Measurements from ENCODE around the gene GOLGA6D. TPM values are rescaled to one million over a fixed set of nuclear protein-coding genes. Genes with fewer than 3 reads are reported as not detected.
"Not testable (repeated sequence)": the region's sequence is repeated elsewhere in the genome, so short reads cannot be mapped to it uniquely, and the experiment has no call there.

GOLGA6D gene
- total RNA-seq, 1 experiment from 2014 or later: 0.28 TPM

GRCh38 chr15:75307778-75308390, 25.2 kb downstream of the GOLGA6D start:
- no peaks in the 10 kb centered on the region for H3K36me3 ChIP-seq (replicated peaks; ENCODE audit: control insufficient read depth, insufficient read depth, low read length)
- DNase-seq: peak; percentile 90
- no peak overlapping the region for H3K4me3 ChIP-seq (ENCODE audit: insufficient read depth, low read depth, low read length)
- no peaks in the 10 kb centered on the region for H3K27me3 ChIP-seq (ENCODE audit: control insufficient read depth, insufficient read depth, low read length)

- no peaks in the 10 kb centered on the region for H3K36me3 ChIP-seq (replicated peaks; ENCODE audit: control insufficient read depth, insufficient read depth, low read length)
- H3K4me3 ChIP-seq (ENCODE audit: insufficient read depth, low read depth, low read length): no peak overlapping the region
- H3K27me3 ChIP-seq (ENCODE audit: control insufficient read depth, insufficient read depth, low read length): no peaks in the 10 kb centered on the region
- no peak for DNase-seq
Observed at GRCh38 chr15:75309711-75310110, 27.1 kb downstream of the GOLGA6D start.

- H3K4me3 ChIP-seq (ENCODE audit: insufficient read depth, low read depth, low read length); H3K36me3 ChIP-seq (replicated peaks; ENCODE audit: control insufficient read depth, insufficient read depth, low read length); DNase-seq; H3K27me3 ChIP-seq (ENCODE audit: control insufficient read depth, insufficient read depth, low read length): not testable (repeated sequence)
Observed at GRCh38 chr15:75312548-75312947, 29.9 kb downstream of the GOLGA6D start.

- H3K36me3 ChIP-seq (replicated peaks; ENCODE audit: control insufficient read depth, insufficient read depth, low read length): no peaks in the 10 kb centered on the region
Observed at GRCh38 chr15:75313116-75313845, 30.6 kb downstream of the GOLGA6D start.

GRCh38 chr15:75314552-75315290, 32.1 kb downstream of the GOLGA6D start:
- no peaks in the 10 kb centered on the region for H3K27me3 ChIP-seq (ENCODE audit: control insufficient read depth, insufficient read depth, low read length)
- DNase-seq: no peak
- H3K36me3 ChIP-seq (replicated peaks; ENCODE audit: control insufficient read depth, insufficient read depth, low read length): no peaks in the 10 kb centered on the region
- H3K4me3 ChIP-seq (ENCODE audit: insufficient read depth, low read depth, low read length): no peak overlapping the region

More at GRCh38 chr15:75313116-75313845, 30.6 kb downstream of the GOLGA6D start:
- Histone ChIP-seq H3K4me3 (ENCODE audit: insufficient read depth, low read depth, low read length) (no peak overlapping the region), H3K27me3 (ENCODE audit: control insufficient read depth, insufficient read depth, low read length) (no peaks in the 10 kb centered on the region)
- DNase-seq: no peak

GRCh38 chr15:75319231-75319897, 36.7 kb downstream of the GOLGA6D start:
- not testable (repeated sequence) for DNase-seq; H3K4me3 ChIP-seq (ENCODE audit: insufficient read depth, low read depth, low read length); H3K27me3 ChIP-seq (ENCODE audit: control insufficient read depth, insufficient read depth, low read length); H3K36me3 ChIP-seq (replicated peaks; ENCODE audit: control insufficient read depth, insufficient read depth, low read length)

- no peak overlapping the region for H3K4me3 ChIP-seq (ENCODE audit: insufficient read depth, low read depth, low read length)
- H3K27me3 ChIP-seq (ENCODE audit: control insufficient read depth, insufficient read depth, low read length): no peaks in the 10 kb centered on the region
- H3K36me3 ChIP-seq (replicated peaks; ENCODE audit: control insufficient read depth, insufficient read depth, low read length): no peaks in the 10 kb centered on the region
- DNase-seq: no peak
Observed at GRCh38 chr15:75321711-75322110, 39.1 kb downstream of the GOLGA6D start.

GRCh38 chr15:75325922-75326321, 43.3 kb downstream of the GOLGA6D start:
- Histone ChIP-seq H3K4me3 (ENCODE audit: insufficient read depth, low read depth, low read length) (no peak overlapping the region), H3K27me3 (ENCODE audit: control insufficient read depth, insufficient read depth, low read length) (no peaks in the 10 kb centered on the region), H3K36me3 (replicated peaks; ENCODE audit: control insufficient read depth, insufficient read depth, low read length) (no peaks in the 10 kb centered on the region)
- no peak for DNase-seq

GRCh38 chr15:75327005-75327404, 44.4 kb downstream of the GOLGA6D start:
- H3K36me3 ChIP-seq (replicated peaks; ENCODE audit: control insufficient read depth, insufficient read depth, low read length): no peaks in the 10 kb centered on the region
- no peaks in the 10 kb centered on the region for H3K27me3 ChIP-seq (ENCODE audit: control insufficient read depth, insufficient read depth, low read length)
- H3K4me3 ChIP-seq (ENCODE audit: insufficient read depth, low read depth, low read length): no peak overlapping the region
- peak; percentile 43 for DNase-seq

- Histone ChIP-seq H3K36me3 (replicated peaks; ENCODE audit: control insufficient read depth, insufficient read depth, low read length) (no peaks in the 10 kb centered on the region), H3K27me3 (ENCODE audit: control insufficient read depth, insufficient read depth, low read length) (no peaks in the 10 kb centered on the region), H3K4me3 (ENCODE audit: insufficient read depth, low read depth, low read length) (no peak overlapping the region)
- DNase-seq: no peak
Observed at GRCh38 chr15:75327491-75327890, 44.9 kb downstream of the GOLGA6D start.

GRCh38 chr15:75328493-75329314, 46.1 kb downstream of the GOLGA6D start:
- no peaks in the 10 kb centered on the region for H3K36me3 ChIP-seq (replicated peaks; ENCODE audit: control insufficient read depth, insufficient read depth, low read length)
- no peaks in the 10 kb centered on the region for H3K27me3 ChIP-seq (ENCODE audit: control insufficient read depth, insufficient read depth, low read length)
- DNase-seq: peak; percentile 34
- H3K4me3 ChIP-seq (ENCODE audit: insufficient read depth, low read depth, low read length): no peak overlapping the region

GRCh38 chr15:75329571-75329970, 46.9 kb downstream of the GOLGA6D start:
- Histone ChIP-seq H3K4me3 (ENCODE audit: insufficient read depth, low read depth, low read length) (no peak overlapping the region), H3K36me3 (replicated peaks; ENCODE audit: control insufficient read depth, insufficient read depth, low read length) (no peaks in the 10 kb centered on the region), H3K27me3 (ENCODE audit: control insufficient read depth, insufficient read depth, low read length) (no peaks in the 10 kb centered on the region)
- DNase-seq: no peak

- not testable (repeated sequence) for DNase-seq; H3K4me3 ChIP-seq (ENCODE audit: insufficient read depth, low read depth, low read length); H3K27me3 ChIP-seq (ENCODE audit: control insufficient read depth, insufficient read depth, low read length); H3K36me3 ChIP-seq (replicated peaks; ENCODE audit: control insufficient read depth, insufficient read depth, low read length)
Observed at GRCh38 chr15:75332093-75332492, 49.5 kb downstream of the GOLGA6D start.
